Loucy (cell line): ENCODE results near the gene ADCY7.
"Not testable (repeated sequence)": the region's sequence is repeated elsewhere in the genome, so short reads cannot be mapped to it uniquely, and the experiment has no call there.

ENCODE experiments used
- H2AFZ ChIP-seq: fragments of 200-600 bp; sonication (generic); 2 replicates; pipeline ENCODE4 v1.6.0; 2016; ENCODE audit warnings: antibody characterized with exemption, mild to moderate bottlenecking, low read length, moderate library complexity
- H3F3A ChIP-seq: fragments of 200-600 bp; 2 replicates; pipeline ENCODE4 v1.6.0; 2016; ENCODE audit warnings: antibody characterized with exemption, low read depth, mild to moderate bottlenecking
- H3K27me3 ChIP-seq: fragments of 200-600 bp; sonication (generic); 2 replicates; pipeline ENCODE4 v1.6.1; 2014; ENCODE audit warnings: low read length, mild to moderate bottlenecking; ENCODE audit not compliant: insufficient read depth, poor library complexity, severe bottlenecking
- H3K36me3 ChIP-seq: fragments of 200-600 bp; sonication (generic); 2 replicates; pipeline ENCODE4 v1.6.1; 2016; ENCODE audit warnings: low read length; ENCODE audit not compliant: insufficient read depth
- H3K4me1 ChIP-seq: fragments of 200-600 bp; sonication (generic); 2 replicates; pipeline ENCODE4 v1.5.1; 2014; ENCODE audit warnings: low read length, mild to moderate bottlenecking; ENCODE audit not compliant: insufficient read depth, poor library complexity, severe bottlenecking
- H3K4me2 ChIP-seq: fragments of 200-600 bp; sonication (generic); 2 replicates; pipeline ENCODE4 v1.6.0; 2014; ENCODE audit warnings: antibody characterized with exemption, low read length, low read depth, mild to moderate bottlenecking; ENCODE audit not compliant: poor library complexity, severe bottlenecking
- H3K4me3 ChIP-seq: fragments of 200-600 bp; sonication (generic); 2 replicates; pipeline ENCODE4 v1.5.1; 2014; ENCODE audit warnings: low read length, mild to moderate bottlenecking, mixed read lengths; ENCODE audit not compliant: poor library complexity, severe bottlenecking
- H3K79me2 ChIP-seq: fragments of 200-600 bp; sonication (generic); 2 replicates; pipeline ENCODE4 v1.6.1; 2014; ENCODE audit warnings: low read length; ENCODE audit not compliant: insufficient read depth
- H3K9ac ChIP-seq: fragments of 200-600 bp; sonication (generic); 2 replicates; pipeline ENCODE4 v1.6.0; 2014; ENCODE audit warnings: mild to moderate bottlenecking, low read depth, low read length, moderate library complexity; ENCODE audit not compliant: poor library complexity, severe bottlenecking
- H3K9me2 ChIP-seq: fragments of 200-600 bp; sonication (generic); replicated peaks from 2 replicates; pipeline ENCODE4 v1.6.1; 2016; ENCODE audit warnings: low read depth, low read length, mixed read lengths
- H3K9me3 ChIP-seq: fragments of 200-600 bp; sonication (generic); 2 replicates; pipeline ENCODE4 v1.6.1; 2014; ENCODE audit warnings: mild to moderate bottlenecking, antibody characterized with exemption, low read length, low read depth; ENCODE audit not compliant: insufficient read depth
- H4K20me1 ChIP-seq: fragments of 200-600 bp; sonication (generic); 2 replicates; pipeline ENCODE4 v1.6.0; 2014; ENCODE audit warnings: antibody characterized with exemption, low read length, mild to moderate bottlenecking; ENCODE audit not compliant: insufficient read depth, poor library complexity, severe bottlenecking
- CTCF ChIP-seq: fragments of 200-600 bp; sonication (generic); conservative IDR thresholded peaks from 2 replicates; pipeline ENCODE4 v1.5.1; 2014; ENCODE audit warnings: mild to moderate bottlenecking, antibody characterized with exemption, low read length
- EZH2phosphoT487 ChIP-seq: fragments of 200-600 bp; IDR thresholded peaks from 2 replicates; pipeline ENCODE4 v1.6.1; 2018; ENCODE audit warnings: antibody characterized with exemption, mild to moderate bottlenecking, moderate library complexity, borderline replicate concordance

ADCY7 gene

GRCh38 chr16:50336884-50337283 lies 70.5 kb downstream of the ADCY7 start:
- H3F3A ChIP-seq, result no peaks in the 10 kb centered on the region
- H2AFZ ChIP-seq, result no peak overlapping the region
- H3K36me3 ChIP-seq, result peaks cover 79% of the 10 kb centered on the region
- H3K27me3 ChIP-seq, result no peaks in the 10 kb centered on the region
- no peaks in the 10 kb centered on the region for H3K9me2 ChIP-seq
- no peak overlapping the region for H3K9ac ChIP-seq
- H3K4me2 ChIP-seq, result no peak overlapping the region
- H3K4me3 ChIP-seq, result no peak overlapping the region
- no peaks in the 10 kb centered on the region for H3K4me1 ChIP-seq
- no peaks in the 10 kb centered on the region for H3K9me3 ChIP-seq
- TF ChIP-seq CTCF (no peak), EZH2phosphoT487 (no peak)
- H3K79me2 ChIP-seq, result peaks cover 9% of the 10 kb centered on the region
- H4K20me1 ChIP-seq, result peaks cover 5% of the 10 kb centered on the region

GRCh38 chr16:50338371-50339231 lies 72.2 kb downstream of the ADCY7 start:
- no peak overlapping the region for H3K9ac ChIP-seq
- no peaks in the 10 kb centered on the region for H4K20me1 ChIP-seq
- no peaks in the 10 kb centered on the region for H3K9me2 ChIP-seq
- TF ChIP-seq CTCF (no peak), EZH2phosphoT487 (no peak)
- no peak overlapping the region for H3K4me3 ChIP-seq
- no peaks in the 10 kb centered on the region for H3K4me1 ChIP-seq
- H3K79me2 ChIP-seq, result no peaks in the 10 kb centered on the region
- H3K9me3 ChIP-seq, result no peaks in the 10 kb centered on the region
- no peak overlapping the region for H2AFZ ChIP-seq
- H3K4me2 ChIP-seq, result no peak overlapping the region
- H3K36me3 ChIP-seq, result peaks cover 79% of the 10 kb centered on the region
- H3K27me3 ChIP-seq, result no peaks in the 10 kb centered on the region
- H3F3A ChIP-seq, result no peaks in the 10 kb centered on the region

- no peak overlapping the region for H3K4me2 ChIP-seq
- no peaks in the 10 kb centered on the region for H3K9me2 ChIP-seq
- H4K20me1 ChIP-seq, result no peaks in the 10 kb centered on the region
- no peak overlapping the region for H3K9ac ChIP-seq
- no peaks in the 10 kb centered on the region for H3F3A ChIP-seq
- no peak for TF ChIP-seq CTCF
- no peak for TF ChIP-seq EZH2phosphoT487
- no peaks in the 10 kb centered on the region for H3K79me2 ChIP-seq
- no peaks in the 10 kb centered on the region for H3K9me3 ChIP-seq
- no peaks in the 10 kb centered on the region for H3K27me3 ChIP-seq
- H3K36me3 ChIP-seq, result peaks cover 71% of the 10 kb centered on the region; the same call in 1 of the 2 replicates
- H3K4me1 ChIP-seq, result no peaks in the 10 kb centered on the region
- no peak overlapping the region for H2AFZ ChIP-seq
- no peak overlapping the region for H3K4me3 ChIP-seq
Observed at GRCh38 chr16:50340578-50340977, 74.2 kb downstream of the ADCY7 start.

GRCh38 chr16:50343566-50343965 lies 77.2 kb downstream of the ADCY7 start:
- not testable (repeated sequence) for H3K9ac ChIP-seq, H3K4me1 ChIP-seq, H2AFZ ChIP-seq, H3K9me3 ChIP-seq, H3K9me2 ChIP-seq, H4K20me1 ChIP-seq, H3K4me3 ChIP-seq, H3K27me3 ChIP-seq, H3F3A ChIP-seq, H3K4me2 ChIP-seq, H3K79me2 ChIP-seq
- H3K36me3 ChIP-seq, result peaks cover 58% of the 10 kb centered on the region; the same call in 1 of the 2 replicates

- H3K4me2 ChIP-seq, H3K9me2 ChIP-seq: not testable (repeated sequence)
- H3K36me3 ChIP-seq, result peaks cover 52% of the 10 kb centered on the region
Observed at GRCh38 chr16:50345210-50345609, 78.9 kb downstream of the ADCY7 start.

More at GRCh38 chr16:50345210-50345609, 78.9 kb downstream of the ADCY7 start:
- not testable (repeated sequence) for H4K20me1 ChIP-seq, H3K9me3 ChIP-seq, H2AFZ ChIP-seq, H3K4me3 ChIP-seq, H3K4me1 ChIP-seq, H3K9ac ChIP-seq, H3F3A ChIP-seq, H3K79me2 ChIP-seq, H3K27me3 ChIP-seq
